HG03354 (cell line): ENCODE measurements around the gene PLCG2.
"Not testable (repeated sequence)": the region's sequence is repeated elsewhere in the genome, so short reads cannot be mapped to it uniquely, and the experiment has no call there.

Source experiments
- ATAC-seq: cut with Tn5 transposase; IDR thresholded peaks from one replicate; pipeline ENCODE4 v1.9.1; 2021; ENCODE audit warnings: mild to moderate bottlenecking; ENCODE audit not compliant: unreplicated experiment, poor library complexity, severe bottlenecking

The PLCG2 gene

GRCh38 chr16:81864646-81865382 lies 85.7 kb downstream of the PLCG2 start:
- no peak for ATAC-seq

GRCh38 chr16:81866820-81867440 lies 87.8 kb downstream of the PLCG2 start:
- no peak for ATAC-seq

GRCh38 chr16:81868057-81868748 lies 89.1 kb downstream of the PLCG2 start:
- ATAC-seq, result no peak

- ATAC-seq, result no peak
Measured at GRCh38 chr16:81869326-81869725, 90.2 kb downstream of the PLCG2 start.

- no peak for ATAC-seq
Measured at GRCh38 chr16:81873206-81873605, 94.1 kb downstream of the PLCG2 start.

GRCh38 chr16:81873843-81874752 lies 95.0 kb downstream of the PLCG2 start:
- ATAC-seq, result peak; percentile 83

GRCh38 chr16:81875461-81875860 lies 96.4 kb downstream of the PLCG2 start:
- no peak for ATAC-seq

GRCh38 chr16:81876273-81876900 lies 97.3 kb downstream of the PLCG2 start:
- no peak for ATAC-seq

GRCh38 chr16:81877490-81877889 lies 98.4 kb downstream of the PLCG2 start:
- not testable (repeated sequence) for ATAC-seq

GRCh38 chr16:81878529-81878928 lies 99.4 kb downstream of the PLCG2 start:
- ATAC-seq, result no peak

- ATAC-seq, result no peak
Measured at GRCh38 chr16:81879625-81880024, 100.5 kb downstream of the PLCG2 start.

- no peak for ATAC-seq
Measured at GRCh38 chr16:81880816-81881215, 101.7 kb downstream of the PLCG2 start.

- ATAC-seq, result no peak
Measured at GRCh38 chr16:81881228-81881627, 102.1 kb downstream of the PLCG2 start.

- ATAC-seq, result no peak
Measured at GRCh38 chr16:81882559-81882958, 103.5 kb downstream of the PLCG2 start.

- no peak for ATAC-seq
Measured at GRCh38 chr16:81883235-81883634, 104.1 kb downstream of the PLCG2 start.

- ATAC-seq, result no peak
Measured at GRCh38 chr16:81885976-81886586, 107.0 kb downstream of the PLCG2 start.

GRCh38 chr16:81888520-81889394 lies 109.7 kb downstream of the PLCG2 start:
- ATAC-seq, result no peak

- no peak for ATAC-seq
Measured at GRCh38 chr16:81891736-81892364, 112.8 kb downstream of the PLCG2 start.
